NCI-H187 treated with DMSO at 0.1 percent for 48 hours (cell line): ENCODE data around the gene VPS11.
"Not testable (repeated sequence)": the region's sequence is repeated elsewhere in the genome, so short reads cannot be mapped to it uniquely, and the experiment has no call there.

Experiments
- DNase-seq: peaks from one replicate; lab custom pipeline; 2025; lab: John Stamatoyannopoulos, UW

The VPS11 gene

GRCh38 chr11:119067371-119068222 lies at the start of gene VPS11:
Gene VPS11, plus strand, starts transcription at chr11:119067818. Its CDS starts 6 bp downstream, at chr11:119067824.
- DNase-seq, result peak; percentile 69

- peak; percentile 88 for DNase-seq
Measured at GRCh38 chr11:119018074-119018938, 49.3 kb upstream of the VPS11 start, which contains the start of the genes RPS25 and TRAPPC4. Gene RPS25, minus strand, starts transcription at chr11:119018343. Its CDS starts 59 bp downstream, at chr11:119018284. Gene TRAPPC4, plus strand, starts transcription at chr11:119018766. Its CDS starts 30 bp downstream, at chr11:119018796.

- no peak for DNase-seq
Measured at GRCh38 chr11:119019996-119020395, 47.6 kb upstream of the VPS11 start.

GRCh38 chr11:119021631-119022030 lies 46.0 kb upstream of the VPS11 start:
- no peak for DNase-seq

- no peak for DNase-seq
Measured at GRCh38 chr11:119023741-119024140, 43.9 kb upstream of the VPS11 start.

GRCh38 chr11:119024430-119025098 lies 43.1 kb upstream of the VPS11 start:
- no peak for DNase-seq

- DNase-seq, result no peak
Measured at GRCh38 chr11:119025099-119025473, 42.5 kb upstream of the VPS11 start.

- no peak for DNase-seq
Measured at GRCh38 chr11:119025541-119025940, 42.1 kb upstream of the VPS11 start.

- no peak for DNase-seq
Measured at GRCh38 chr11:119025978-119026766, 41.4 kb upstream of the VPS11 start.

- DNase-seq, result no peak
Measured at GRCh38 chr11:119026970-119027369, 40.6 kb upstream of the VPS11 start.

GRCh38 chr11:119027561-119028345 lies 39.9 kb upstream of the VPS11 start:
- DNase-seq, result no peak

- DNase-seq, result no peak
Measured at GRCh38 chr11:119028346-119029068, 39.1 kb upstream of the VPS11 start.

- no peak for DNase-seq
Measured at GRCh38 chr11:119029069-119029339, 38.6 kb upstream of the VPS11 start.

- no peak for DNase-seq
Measured at GRCh38 chr11:119029340-119030028, 38.1 kb upstream of the VPS11 start.

GRCh38 chr11:119030029-119030328 lies 37.6 kb upstream of the VPS11 start:
- DNase-seq, result no peak

GRCh38 chr11:119030329-119031047 lies 37.1 kb upstream of the VPS11 start, which contains the start of gene SLC37A4:
Gene SLC37A4, minus strand, starts transcription at chr11:119030877.
- DNase-seq, result peak; percentile 85

GRCh38 chr11:119031912-119032280 lies 35.7 kb upstream of the VPS11 start:
- DNase-seq, result no peak

- DNase-seq, result not testable (repeated sequence)
Measured at GRCh38 chr11:119033421-119033820, 34.2 kb upstream of the VPS11 start.

- no peak for DNase-seq
Measured at GRCh38 chr11:119034813-119035212, 32.8 kb upstream of the VPS11 start.
